Heart left ventricle (tissue), 16 donors: ENCODE measurements around the gene PALS1. TPM values are rescaled to one million over a fixed set of nuclear protein-coding genes. Genes with fewer than 3 reads are reported as not detected.

ENCODE experiments used
- ATAC-seq, 4 donors: fragments of 200-7000 bp; cut with Tn5 transposase; one replicate each; pipeline ENCODE4 v1.9.1; 2020 to 2022; ENCODE audit warnings: moderate library complexity in 4 of 4, mild to moderate bottlenecking in 3 of 4, moderate number of reproducible peaks in 1 of 4
- DNase-seq, 5 donors: peaks; one replicate each; pipeline ENCODE4 v3.0.0-alpha.2; 2020
- H3K27ac ChIP-seq, 12 donors: fragments of 200-600 bp; sonication (generic) in 4 of 12; one replicate each; pipeline versions ENCODE4 v1.5.0 to v1.8.0; 2016 to 2022; ENCODE audit warnings: mild to moderate bottlenecking in 2 of 12
- H3K27me3 ChIP-seq, 9 donors: fragments of 200-600 bp; sonication (generic) in 2 of 9; one replicate each; pipeline versions ENCODE4 v1.5.1 to v1.8.0; 2016 to 2022; ENCODE audit warnings: mild to moderate bottlenecking in 3 of 9
- H3K36me3 ChIP-seq, 9 donors: fragments of 200-600 bp; sonication (generic) in 2 of 9; one replicate each; pipeline versions ENCODE4 v1.5.0 to v1.8.0; 2018 to 2022; ENCODE audit warnings: mild to moderate bottlenecking in 2 of 9
- H3K4me1 ChIP-seq, 12 donors: fragments of 200-600 bp; sonication (generic) in 4 of 12; one replicate each; pipeline versions ENCODE4 v1.5.0 to v1.8.0; 2016 to 2022; ENCODE audit warnings: mild to moderate bottlenecking in 3 of 12
- H3K4me3 ChIP-seq, 12 donors: fragments of 200-600 bp; sonication (generic) in 4 of 12; one replicate each; pipeline versions ENCODE4 v1.5.0 to v1.8.0; 2017 to 2022; ENCODE audit warnings: mild to moderate bottlenecking in 9 of 12, moderate library complexity in 4 of 12
- H3K9me3 ChIP-seq, 12 donors: fragments of 200-600 bp; sonication (generic) in 4 of 12; one replicate each; pipeline versions ENCODE4 v1.5.0 to v1.8.0; 2016 to 2022; ENCODE audit warnings: mild to moderate bottlenecking in 1 of 12
- POLR2A ChIP-seq, 2 donors: fragments of 450-650 bp; IDR thresholded peaks; one replicate each; pipeline ENCODE4 v1.6.1; 2017; ENCODE audit warnings: antibody characterized with exemption in 2 of 2, mild to moderate bottlenecking in 2 of 2, moderate library complexity in 2 of 2
- WGBS, 4 donors: extraction: QIAGEN DNeasy Blood & Tissue Kit in 2 of 4; methylation state at CpG; one replicate each; pipeline versions ENCODE4 v1.1.5 to v1.1.7; 2013 to 2018; 5-methylcytosine and 5-hydroxymethylcytosine counted together
- intact Hi-C, 10 donors: fragments of 100-400 bp; cut with DNase I; formaldehyde crosslinking; loops; one replicate each; pipeline versions ENCODE4 v1.11.1 to v1.14.2; 2022
- long read RNA-seq, 3 donors: library from polyadenylated mRNA; unstranded; transcript quantifications; one replicate each; pipeline ENCODE4 v2.0.0, GENCODE V29; 2020 to 2021
- polyA plus RNA-seq, 2 donors: library from polyadenylated mRNA; stranded (reverse); fragments of 200-250 nt; gene quantifications; one replicate each; pipeline ENCODE4 v1.2.3, GENCODE V29; 2013
- total RNA-seq, 9 donors: library from RNA; depleted of rRNA in 2 of 9; stranded (reverse); fragments of >200 nt in 2 of 9; fragmentation: NEBNext Ultra II Directional in 3 of 9; extraction: Animal tissue kit (Norgen Biotek cat#: 25700) in 3 of 9; gene quantifications; one replicate each; pipeline versions ENCODE4 v1.1.0 to v1.2.4, GENCODE V29; 2016 to 2023
- TF ChIP-seq, protein P1 (sequence below), 12 donors: fragments of 200-600 bp; sonication (generic) in 4 of 12; IDR thresholded peaks; one replicate each; pipeline versions ENCODE4 v1.5.0 to v1.8.0; 2018 to 2022; ENCODE audit warnings: antibody characterized with exemption in 12 of 12, mild to moderate bottlenecking in 5 of 12
- donor health status: ischemic (EF 13 %, LVEDD 7.1; RV severe dilation, severe dysfunction).
- donor health status: healthy with polysubstance abuse.
- donor health status: DM: no; HTN: yes; CAD: no.
- donor health status: DM: no; HTN: no; CAD: no.
- donor health status: ischemic (EF 25% LVEDD 6.9; RV normal size, moderate dysfunction).
- donor health status: ischemic (EF 25% LVEDD 5.7; RV mildly dilated, moderate dysfunction).
- donor health status: healthy.
- donor health status: DM: yes; HTN: yes; CAD: no.
- donor health status: ischemic (EF 35%, LVEDD 5.7; RV mildly dilated, moderate dysfunction).
- donor health status: nonischemic (EF 11% LVEDD 7.7; RV severe dilation, severe dysfunction).
- donor health status: DM: yes; HTN: yes; CAD: no.
- donor health status: PGD.
- donor health status: ischemic (EF 29% LVEDD 5.4; RV normal size, mild dysfunction).
- donor health status: nonischemic (EF 23%, LVEDD 6.1; RV moderate dilation, normal function).

PALS1 gene
- total RNA-seq, result 10 to 100 TPM in 8 of 9 donors, 1 to 10 TPM in 1; 9.9 to 19.9 (median 14.6) TPM
- polyA plus RNA-seq, result 1 to 10 TPM; 4.0 to 9.5 TPM
- long read RNA-seq, donor 1, full-length matches to known transcripts, result 7 of 12 reads
- long read RNA-seq, donor 1, partial matches to known transcripts, result 2 of 12 reads
- long read RNA-seq, donor 1, other reads (novel, unspliced or antisense), result 3 of 12 reads
- long read RNA-seq, donor 2, full-length matches to known transcripts, result 4 of 28 reads
- long read RNA-seq, donor 2, partial matches to known transcripts, result 19 of 28 reads
- long read RNA-seq, donor 2, other reads (novel, unspliced or antisense), result 5 of 28 reads
- long read RNA-seq, donor 3, full-length matches to known transcripts, result 6 of 13 reads
- long read RNA-seq, donor 3, partial matches to known transcripts, result 5 of 13 reads
- long read RNA-seq, donor 3, other reads (novel, unspliced or antisense), result 2 of 13 reads

DNA sequence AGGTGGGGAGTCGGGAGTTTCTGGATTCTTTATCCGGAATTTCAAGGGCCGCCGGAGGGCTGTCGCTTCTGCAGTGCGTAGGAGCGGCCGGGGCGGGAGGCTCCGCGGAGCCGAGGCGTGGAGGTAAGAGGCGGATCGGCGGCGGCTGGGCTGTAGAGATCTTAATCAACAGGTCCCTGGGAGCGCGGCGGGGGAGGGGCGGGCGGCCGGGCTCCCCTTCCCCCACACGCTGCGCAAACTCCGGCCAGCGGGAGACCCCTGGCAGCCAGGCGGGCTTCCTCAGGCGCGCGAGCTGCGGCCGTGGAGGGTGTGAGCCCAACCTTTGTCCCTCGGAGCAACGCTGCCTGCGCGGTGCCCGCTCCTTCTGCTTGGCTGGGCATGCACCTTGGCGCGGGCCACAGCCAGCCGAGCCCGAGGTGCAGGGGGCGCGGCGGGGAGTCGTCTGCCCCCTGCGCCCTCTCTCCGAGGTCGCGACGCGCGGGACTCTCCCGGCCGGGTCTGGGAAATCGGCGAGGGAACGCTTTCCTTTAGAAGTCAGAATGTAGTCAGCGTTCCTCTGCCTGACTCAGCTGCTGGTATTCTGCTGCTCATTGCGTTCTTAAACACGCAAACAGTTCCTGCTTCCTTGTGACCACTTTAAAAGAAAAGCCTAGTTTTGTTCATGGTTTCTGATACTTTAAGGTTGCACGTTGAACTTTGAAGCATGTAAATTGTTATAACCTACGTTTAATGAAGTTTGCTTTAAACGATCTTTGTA is at the start of gene PALS1:
TSS of gene PALS1 (plus strand) at position 25 of the 757 bp plus-strand sequence. CDS start 37,736 bp downstream, outside the sequence.
- TF ChIP-seq, protein P1, sequence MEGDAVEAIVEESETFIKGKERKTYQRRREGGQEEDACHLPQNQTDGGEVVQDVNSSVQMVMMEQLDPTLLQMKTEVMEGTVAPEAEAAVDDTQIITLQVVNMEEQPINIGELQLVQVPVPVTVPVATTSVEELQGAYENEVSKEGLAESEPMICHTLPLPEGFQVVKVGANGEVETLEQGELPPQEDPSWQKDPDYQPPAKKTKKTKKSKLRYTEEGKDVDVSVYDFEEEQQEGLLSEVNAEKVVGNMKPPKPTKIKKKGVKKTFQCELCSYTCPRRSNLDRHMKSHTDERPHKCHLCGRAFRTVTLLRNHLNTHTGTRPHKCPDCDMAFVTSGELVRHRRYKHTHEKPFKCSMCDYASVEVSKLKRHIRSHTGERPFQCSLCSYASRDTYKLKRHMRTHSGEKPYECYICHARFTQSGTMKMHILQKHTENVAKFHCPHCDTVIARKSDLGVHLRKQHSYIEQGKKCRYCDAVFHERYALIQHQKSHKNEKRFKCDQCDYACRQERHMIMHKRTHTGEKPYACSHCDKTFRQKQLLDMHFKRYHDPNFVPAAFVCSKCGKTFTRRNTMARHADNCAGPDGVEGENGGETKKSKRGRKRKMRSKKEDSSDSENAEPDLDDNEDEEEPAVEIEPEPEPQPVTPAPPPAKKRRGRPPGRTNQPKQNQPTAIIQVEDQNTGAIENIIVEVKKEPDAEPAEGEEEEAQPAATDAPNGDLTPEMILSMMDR (IDR thresholded peaks at IDR 0.05), result no peak
- peak in 1 of 2 donors; percentile 31 for TF ChIP-seq POLR2A (IDR thresholded peaks at IDR 0.05)
- no peaks in the 10 kb centered on the region for H3K36me3 ChIP-seq
- 0 to 1% (median 0%) methylated on average over 23 to 64 of the region's 64 CpGs for WGBS, 4 donors
- intact Hi-C loops, result loop anchor here in 4 of 10 donors (2.0 to 10.0 kb wide), 6 partner anchors 29 to 733 kb away; partner anchors contain the start of genes ATP6V1D (in 2 of the 4), EIF2S1 (in 1 of the 4) and GPHN (in 1 of the 4)
- H3K27me3 ChIP-seq, result no peaks in the 10 kb centered on the region
- H3K4me1 ChIP-seq, result peaks cover 0 to 24% (median 10%) of the 10 kb centered on the region in 12 donors
- ATAC-seq, result peak in 2 of 4 donors; percentile 21 to 51
- H3K9me3 ChIP-seq, result no peaks in the 10 kb centered on the region
- H3K27ac ChIP-seq, result peak within 1 kb of the TSS; percentile 92 to 99 (median 96)
- peak in 1 of 5 donors; percentile 64 for DNase-seq
- H3K4me3 ChIP-seq, result peak within 1 kb of the TSS; percentile 74 to 98 (median 91)

DNA sequence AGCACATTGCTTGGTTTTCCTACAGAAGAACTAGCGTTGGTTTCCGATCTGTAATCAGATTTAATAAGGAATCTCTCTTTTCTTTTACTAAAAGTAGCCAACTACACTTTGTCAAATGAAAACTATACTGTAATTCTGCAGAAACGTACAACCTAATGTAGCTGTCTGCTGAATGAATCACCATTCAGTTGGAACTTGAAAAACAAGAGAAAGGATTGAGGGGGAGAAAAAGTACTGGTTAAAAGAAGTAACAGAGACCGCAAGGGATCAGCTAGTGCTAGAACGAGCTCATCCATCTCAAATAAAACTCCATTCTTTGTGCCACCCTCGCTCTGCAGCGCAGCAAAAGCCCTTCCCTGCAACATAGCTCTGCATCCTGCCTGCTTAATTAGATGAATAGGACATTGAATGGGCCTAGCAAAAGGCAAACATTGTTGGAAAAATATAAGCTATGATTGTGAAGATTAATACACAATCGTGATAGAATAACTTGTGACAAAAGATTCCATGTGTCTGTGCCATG is 49.4 kb upstream of the PALS1 start:
- DNase-seq, result no peak
- 78 to 83% (median 80%) methylated on average over 8 of the region's 8 CpGs for WGBS, 4 donors
- no peaks in the 10 kb centered on the region for H3K9me3 ChIP-seq
- no peak overlapping the region for H3K27ac ChIP-seq
- peaks cover 0 to 4% (median 0%) of the 10 kb centered on the region in 12 donors for H3K4me1 ChIP-seq
- H3K36me3 ChIP-seq, result no peaks in the 10 kb centered on the region
- H3K4me3 ChIP-seq, result no peak overlapping the region
- no peaks in the 10 kb centered on the region for H3K27me3 ChIP-seq
- TF ChIP-seq, protein P1 (IDR thresholded peaks at IDR 0.05), result no peak
- no peak for TF ChIP-seq POLR2A (IDR thresholded peaks at IDR 0.05)
- no peak for ATAC-seq
- intact Hi-C loops, result no loop called here

DNA sequence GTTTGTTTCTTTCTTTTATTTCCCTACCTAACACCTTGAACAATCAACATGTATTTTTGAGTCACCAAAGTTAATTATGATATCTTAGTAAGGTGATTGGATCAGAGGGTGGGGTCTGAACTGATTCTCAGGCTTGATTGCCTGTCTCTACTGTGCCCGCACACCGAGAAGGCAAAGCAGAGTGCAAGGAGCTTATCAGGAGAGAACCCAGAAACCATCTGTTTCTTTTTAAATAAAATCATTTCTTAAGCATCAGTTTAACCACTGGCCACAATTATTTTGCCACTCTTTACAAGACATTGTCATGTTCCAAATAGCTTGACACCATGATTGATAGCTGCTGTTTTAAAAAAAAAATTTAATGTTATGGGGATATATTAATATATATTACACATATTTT is 48.9 kb upstream of the PALS1 start:
- no peak for TF ChIP-seq POLR2A (IDR thresholded peaks at IDR 0.05)
- TF ChIP-seq, protein P1 (IDR thresholded peaks at IDR 0.05), result no peak
- WGBS, 4 donors, result 86 to 91% (median 88%) methylated on average over 2 of the region's 2 CpGs
- ATAC-seq, result no peak

More for the DNA sequence above, 48.9 kb upstream of the PALS1 start:
- H3K4me3 ChIP-seq, result no peak overlapping the region
- no peaks in the 10 kb centered on the region for H3K36me3 ChIP-seq
- no peak for DNase-seq
- no peaks in the 10 kb centered on the region for H3K9me3 ChIP-seq
- intact Hi-C loops, result no loop called here
- H3K27me3 ChIP-seq, result no peaks in the 10 kb centered on the region
- H3K4me1 ChIP-seq, result peaks cover 0 to 4% (median 0%) of the 10 kb centered on the region in 12 donors
- H3K27ac ChIP-seq, result no peak overlapping the region
